Bronchial epithelial cell (primary cell): ENCODE results near the gene MYLIP. TPM values are rescaled to one million over a fixed set of nuclear protein-coding genes. Genes with fewer than 3 reads are reported as not detected.

ENCODE experiments used
- DNase-seq: peaks from one replicate; pipeline ENCODE4 v3.0.0-alpha.2; 2010; ENCODE audit warnings: low read depth
- FAIRE-seq: peaks from 2 replicates; lab custom pipeline; 2011; peaks lifted over from hg19 to GRCh38; lab: Jason Lieb, UNC
- H3K27me3 ChIP-seq: 2 replicates; pipeline ENCODE4 v1.5.1; 2011; ENCODE audit warnings: low read length; ENCODE audit not compliant: control insufficient read depth, insufficient read depth
- H3K36me3 ChIP-seq: 2 replicates; pipeline ENCODE4 v1.5.1; 2011; ENCODE audit warnings: low read length; ENCODE audit not compliant: control insufficient read depth, insufficient read depth
- H3K4me3 ChIP-seq: 2 replicates; pipeline ENCODE4 v1.5.1; 2011; ENCODE audit warnings: mild to moderate bottlenecking, low read depth, low read length, control low read depth
- CTCF ChIP-seq: IDR thresholded peaks from 2 replicates; pipeline ENCODE4 v1.5.1; 2011; ENCODE audit warnings: mild to moderate bottlenecking, moderate library complexity, low read length, control low read depth, inconsistent platforms; ENCODE audit not compliant: insufficient read depth, severe bottlenecking
- total RNA-seq: library from RNA; depleted of rRNA; stranded (reverse); fragments of >200 nt; gene quantifications from 2 replicates; pipeline ENCODE4 v1.2.1, GENCODE V29; 2014

The MYLIP gene
- total RNA-seq, 1 donor from 2014 or later, result 8.2 TPM

- FAIRE-seq, result no peak
- Histone ChIP-seq H3K27me3 (no peaks in the 10 kb centered on the region), H3K36me3 (no peaks in the 10 kb centered on the region), H3K4me3 (no peak overlapping the region)
- no peak for TF ChIP-seq CTCF
- no peak for DNase-seq
Measured at GRCh38 chr6:16092140-16092539, 36.7 kb upstream of the MYLIP start.

GRCh38 chr6:16092990-16093389 is 35.9 kb upstream of the MYLIP start:
- H3K27me3 ChIP-seq, result no peaks in the 10 kb centered on the region
- H3K4me3 ChIP-seq, result no peak overlapping the region
- FAIRE-seq, result no peak
- no peak for DNase-seq
- no peak for TF ChIP-seq CTCF
- no peaks in the 10 kb centered on the region for H3K36me3 ChIP-seq

GRCh38 chr6:16095180-16095579 is 33.7 kb upstream of the MYLIP start:
- DNase-seq (no peak), FAIRE-seq (no peak)
- Histone ChIP-seq H3K27me3 (no peaks in the 10 kb centered on the region), H3K36me3 (no peaks in the 10 kb centered on the region), H3K4me3 (no peak overlapping the region)
- no peak for TF ChIP-seq CTCF

GRCh38 chr6:16097382-16098171 is 31.3 kb upstream of the MYLIP start:
- TF ChIP-seq CTCF, result no peak
- no peak for FAIRE-seq
- Histone ChIP-seq H3K27me3 (no peaks in the 10 kb centered on the region), H3K36me3 (no peaks in the 10 kb centered on the region), H3K4me3 (no peak overlapping the region)
- no peak for DNase-seq

GRCh38 chr6:16098211-16098610 is 30.7 kb upstream of the MYLIP start:
- DNase-seq (no peak), FAIRE-seq (no peak)
- H3K4me3 ChIP-seq, result no peak overlapping the region
- H3K36me3 ChIP-seq, result no peaks in the 10 kb centered on the region
- no peak for TF ChIP-seq CTCF
- H3K27me3 ChIP-seq, result no peaks in the 10 kb centered on the region

GRCh38 chr6:16102208-16102607 is 26.7 kb upstream of the MYLIP start:
- H3K36me3 ChIP-seq, result no peaks in the 10 kb centered on the region
- H3K27me3 ChIP-seq, result no peaks in the 10 kb centered on the region
- H3K4me3 ChIP-seq, result no peak overlapping the region
- no peak for TF ChIP-seq CTCF
- no peak for DNase-seq
- no peak for FAIRE-seq
